Activated CD8-positive, alpha-beta memory T cell treated with anti-CD3 and anti-CD28 coated beads, Interleukin-2, amount 50 U/mL, for 48 hours (primary cell): ENCODE data around the gene LMX1B.
A peak's percentile ranks its signal among the peaks of the same experiment; 100 is the strongest.
"Not testable (repeated sequence)": the region's sequence is repeated elsewhere in the genome, so short reads cannot be mapped to it uniquely, and the experiment has no call there.

ENCODE experiments used
- DNase-seq: peaks from one replicate; pipeline ENCODE4 v3.0.0-alpha.2; 2020

LMX1B gene

GRCh38 chr9:126700296-126700695, 86.6 kb downstream of the LMX1B start:
- no peak for DNase-seq

GRCh38 chr9:126700903-126701812, 87.4 kb downstream of the LMX1B start:
- peak; percentile 30 for DNase-seq

- DNase-seq = peak; percentile 26
Observed at GRCh38 chr9:126701813-126702140, 88.0 kb downstream of the LMX1B start.

- DNase-seq = peak; percentile 88
Observed at GRCh38 chr9:126702151-126703001, 88.6 kb downstream of the LMX1B start.

- peak; percentile 39 for DNase-seq
Observed at GRCh38 chr9:126703002-126703865, 89.5 kb downstream of the LMX1B start.

DNA sequence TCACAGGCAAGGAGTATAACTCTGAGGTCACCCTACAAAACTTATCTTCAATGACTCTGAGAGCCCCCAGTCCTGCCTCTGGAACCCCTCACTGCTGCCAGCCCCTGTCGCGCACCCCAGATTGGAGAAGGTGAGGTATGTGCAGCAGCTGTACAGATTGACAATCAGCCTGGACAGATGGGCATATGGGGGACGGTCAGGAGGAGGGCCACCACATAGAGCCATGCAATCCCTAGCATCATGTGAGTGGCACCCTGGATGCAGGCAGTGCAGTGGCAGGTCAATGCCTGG, 90.1 kb downstream of the LMX1B start:
- DNase-seq = no peak

GRCh38 chr9:126704157-126704891, 90.6 kb downstream of the LMX1B start:
- peak; percentile 56 for DNase-seq

- DNase-seq = peak; percentile 94
Observed at GRCh38 chr9:126704892-126705766, 91.4 kb downstream of the LMX1B start.

DNA sequence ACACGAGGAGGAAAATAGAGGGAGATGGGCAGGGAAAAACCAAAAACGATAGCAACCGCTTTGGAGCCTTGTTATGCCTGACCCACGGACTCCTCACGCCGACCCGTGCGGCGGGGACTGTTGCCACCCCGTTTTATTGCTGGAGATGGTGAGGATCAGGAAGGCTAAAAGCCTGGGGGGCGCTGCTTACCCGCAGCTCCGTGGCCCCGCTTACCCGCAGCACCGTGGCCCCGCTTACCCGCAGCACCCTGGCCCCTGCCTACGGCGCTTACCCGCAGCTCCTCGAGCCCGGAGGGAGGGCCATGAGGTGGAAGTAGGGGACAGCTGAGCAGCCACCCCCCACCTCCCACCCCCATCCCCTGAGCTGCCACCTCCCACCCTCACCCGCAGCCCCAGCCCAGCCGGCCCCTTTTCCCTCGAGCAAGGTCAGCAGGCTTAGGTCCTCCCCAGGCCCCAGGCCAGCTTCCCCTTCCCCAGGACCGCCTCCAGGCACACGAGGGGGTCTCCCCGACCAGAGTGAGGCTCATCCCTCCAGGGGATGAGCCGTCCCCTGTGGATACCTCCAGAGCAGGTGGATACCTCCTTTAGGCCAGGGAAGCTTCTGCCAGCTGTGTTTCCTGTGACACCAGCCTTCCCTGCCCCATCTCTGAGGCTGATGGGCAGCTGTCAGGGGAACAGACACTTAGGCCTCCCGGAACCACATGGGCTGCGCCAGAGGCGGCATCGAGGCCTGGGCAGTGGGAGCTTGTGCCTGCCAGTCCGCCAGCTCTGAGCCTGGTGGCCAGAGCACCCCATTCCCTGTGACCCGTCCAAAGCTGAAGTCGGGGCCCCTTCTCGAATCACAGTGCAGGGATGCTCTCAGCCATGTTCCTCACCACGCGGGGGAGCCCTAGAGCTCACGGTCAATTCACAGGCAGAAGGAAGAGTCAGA, 92.3 kb downstream of the LMX1B start:
- DNase-seq = peak; percentile 90

- no peak for DNase-seq
Observed at GRCh38 chr9:126706698-126707053, 92.9 kb downstream of the LMX1B start.

GRCh38 chr9:126707083-126707482, 93.4 kb downstream of the LMX1B start:
- peak; percentile 33 for DNase-seq

DNA sequence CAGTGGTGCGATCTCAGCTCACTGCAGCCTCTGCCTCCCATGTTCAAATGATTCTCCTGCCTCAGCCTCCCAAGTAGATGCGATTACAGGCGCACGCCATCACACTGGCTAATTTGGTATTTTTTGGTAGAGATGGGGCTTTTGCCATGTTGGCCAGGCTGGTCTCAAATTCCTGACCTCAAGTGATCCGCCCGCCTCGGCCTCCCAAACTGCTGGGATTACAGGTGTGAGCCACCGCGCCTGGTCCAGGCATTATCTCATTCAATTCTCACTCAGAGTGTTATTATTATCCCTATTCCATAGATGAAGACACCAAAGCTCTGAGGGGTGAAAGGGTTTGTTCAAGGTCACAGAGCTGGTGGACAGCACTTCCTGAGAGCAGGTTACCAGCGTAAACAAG, 94.0 kb downstream of the LMX1B start:
- DNase-seq = not testable (repeated sequence)

GRCh38 chr9:126708178-126708577, 94.5 kb downstream of the LMX1B start:
- DNase-seq = peak; percentile 41

- no peak for DNase-seq
Observed at GRCh38 chr9:126709241-126709640, 95.5 kb downstream of the LMX1B start.

- no peak for DNase-seq
Observed at GRCh38 chr9:126715382-126715781, 101.7 kb downstream of the LMX1B start.

DNA sequence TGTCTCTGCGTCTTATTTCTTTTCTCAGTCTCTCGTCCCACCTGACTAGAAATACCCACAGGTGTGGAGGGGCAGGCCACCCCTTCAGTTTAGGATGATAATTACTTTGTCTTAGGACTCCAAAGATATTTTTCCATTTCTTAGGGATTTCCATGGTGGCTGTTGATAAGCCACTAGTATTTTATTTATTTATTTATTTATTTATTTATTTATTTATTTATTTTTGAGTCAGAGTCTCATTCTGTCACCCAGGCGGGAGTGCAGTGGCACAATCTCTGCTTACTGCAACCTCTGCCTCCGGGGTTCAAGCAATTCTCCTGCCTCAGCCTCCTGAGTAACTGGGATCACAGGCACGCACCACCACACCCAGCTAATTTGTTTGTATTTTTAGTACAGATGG, 103.7 kb downstream of the LMX1B start:
- DNase-seq = not testable (repeated sequence)

DNA sequence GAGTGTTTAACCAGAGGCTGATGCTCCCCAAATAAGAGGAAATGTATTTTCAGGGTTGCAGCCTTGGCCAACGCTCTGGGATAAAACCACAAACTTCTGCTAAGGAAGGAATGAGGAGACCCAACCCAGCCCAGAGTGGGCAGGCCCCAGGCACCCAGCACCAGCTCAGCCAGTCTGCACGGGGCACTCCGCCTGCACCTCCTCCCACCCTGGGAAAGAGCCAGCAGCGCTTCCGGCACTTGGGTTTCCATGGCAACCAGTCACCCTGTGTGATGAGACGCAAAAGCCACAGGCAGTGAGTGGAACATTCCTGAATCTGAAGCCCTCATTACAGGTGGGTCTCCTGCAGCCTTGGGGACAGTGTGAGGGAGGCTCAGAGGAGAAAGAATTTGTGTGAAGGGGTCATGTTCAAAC, 105.9 kb downstream of the LMX1B start:
- DNase-seq = peak; percentile 85

DNA sequence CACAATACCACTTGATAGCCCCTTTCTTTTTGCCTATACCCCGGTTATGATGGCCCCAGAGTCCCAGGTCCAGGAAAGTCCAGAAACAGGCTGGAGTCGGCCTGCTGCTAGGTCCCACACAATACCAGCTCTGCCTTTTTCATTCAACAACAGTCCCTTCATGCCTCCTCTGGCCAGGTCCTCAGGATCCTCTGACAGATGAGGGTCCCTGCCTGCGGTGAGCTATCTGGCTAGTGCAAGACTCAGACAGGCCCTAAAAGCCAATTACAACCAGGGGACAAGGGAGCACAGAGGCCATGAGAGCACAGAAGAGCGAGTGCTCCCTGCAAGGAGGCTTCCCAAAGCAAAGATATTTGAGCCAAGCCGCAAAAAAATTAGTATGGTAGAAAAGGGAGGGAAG, 106.3 kb downstream of the LMX1B start:
- no peak for DNase-seq

- no peak for DNase-seq
Observed at GRCh38 chr9:126720661-126721563, 107.2 kb downstream of the LMX1B start.
